Measurements from ENCODE around the gene HMCES.

Gene HMCES

GRCh38 chr3:129323651-129324294, 45.1 kb downstream of the HMCES start:
- TF ChIP-seq, protein P1, sequence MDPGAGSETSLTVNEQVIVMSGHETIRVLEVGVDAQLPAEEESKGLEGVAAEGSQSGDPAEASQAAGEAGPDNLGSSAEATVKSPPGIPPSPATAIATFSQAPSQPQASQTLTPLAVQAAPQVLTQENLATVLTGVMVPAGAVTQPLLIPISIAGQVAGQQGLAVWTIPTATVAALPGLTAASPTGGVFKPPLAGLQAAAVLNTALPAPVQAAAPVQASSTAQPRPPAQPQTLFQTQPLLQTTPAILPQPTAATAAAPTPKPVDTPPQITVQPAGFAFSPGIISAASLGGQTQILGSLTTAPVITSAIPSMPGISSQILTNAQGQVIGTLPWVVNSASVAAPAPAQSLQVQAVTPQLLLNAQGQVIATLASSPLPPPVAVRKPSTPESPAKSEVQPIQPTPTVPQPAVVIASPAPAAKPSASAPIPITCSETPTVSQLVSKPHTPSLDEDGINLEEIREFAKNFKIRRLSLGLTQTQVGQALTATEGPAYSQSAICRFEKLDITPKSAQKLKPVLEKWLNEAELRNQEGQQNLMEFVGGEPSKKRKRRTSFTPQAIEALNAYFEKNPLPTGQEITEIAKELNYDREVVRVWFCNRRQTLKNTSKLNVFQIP (CRISPR knock-in tag; IDR thresholded peaks at IDR 0.05; ENCODE audit: borderline replicate concordance, low read depth), result no peak
- no peak for TF ChIP-seq TOX (CRISPR knock-in tag; IDR thresholded peaks at IDR 0.05; ENCODE audit: borderline replicate concordance)
- no peak for TF ChIP-seq ISL1 (CRISPR knock-in tag; IDR thresholded peaks at IDR 0.05)
- TF ChIP-seq ZC3H10 (CRISPR knock-in tag; IDR thresholded peaks at IDR 0.05), result no peak
- no peak for TF ChIP-seq ZNF70 (CRISPR knock-in tag; IDR thresholded peaks at IDR 0.05)
- TF ChIP-seq ZNF565 (CRISPR knock-in tag; conservative IDR thresholded peaks at IDR 0.05; ENCODE audit: low read depth), result no peak
- TF ChIP-seq OSR1 (CRISPR knock-in tag; IDR thresholded peaks at IDR 0.05), result no peak
- TF ChIP-seq SNAI2 (CRISPR knock-in tag; IDR thresholded peaks at IDR 0.05), result no peak
- TF ChIP-seq ZNF8 (CRISPR knock-in tag; IDR thresholded peaks at IDR 0.05), result no peak
- TF ChIP-seq CSDC2 (CRISPR knock-in tag; IDR thresholded peaks at IDR 0.05), result no peak
- no peak for TF ChIP-seq CREB5 (CRISPR knock-in tag; IDR thresholded peaks at IDR 0.05; ENCODE audit: low read depth)
- no peak for TF ChIP-seq PATZ1 (CRISPR knock-in tag; IDR thresholded peaks at IDR 0.05; ENCODE audit: borderline replicate concordance)
- TF ChIP-seq PPARA (CRISPR knock-in tag; IDR thresholded peaks at IDR 0.05; ENCODE audit: borderline replicate concordance), result no peak
- no peak for TF ChIP-seq ARNTL (CRISPR knock-in tag; IDR thresholded peaks at IDR 0.05; ENCODE audit: borderline replicate concordance, low read depth)
- no peak for TF ChIP-seq RARB (CRISPR knock-in tag; IDR thresholded peaks at IDR 0.05)
- TF ChIP-seq ESRRG (CRISPR knock-in tag; IDR thresholded peaks at IDR 0.05), result no peak
- no peak for TF ChIP-seq ZFP3 (CRISPR knock-in tag; IDR thresholded peaks at IDR 0.05)
- TF ChIP-seq, protein P2, sequence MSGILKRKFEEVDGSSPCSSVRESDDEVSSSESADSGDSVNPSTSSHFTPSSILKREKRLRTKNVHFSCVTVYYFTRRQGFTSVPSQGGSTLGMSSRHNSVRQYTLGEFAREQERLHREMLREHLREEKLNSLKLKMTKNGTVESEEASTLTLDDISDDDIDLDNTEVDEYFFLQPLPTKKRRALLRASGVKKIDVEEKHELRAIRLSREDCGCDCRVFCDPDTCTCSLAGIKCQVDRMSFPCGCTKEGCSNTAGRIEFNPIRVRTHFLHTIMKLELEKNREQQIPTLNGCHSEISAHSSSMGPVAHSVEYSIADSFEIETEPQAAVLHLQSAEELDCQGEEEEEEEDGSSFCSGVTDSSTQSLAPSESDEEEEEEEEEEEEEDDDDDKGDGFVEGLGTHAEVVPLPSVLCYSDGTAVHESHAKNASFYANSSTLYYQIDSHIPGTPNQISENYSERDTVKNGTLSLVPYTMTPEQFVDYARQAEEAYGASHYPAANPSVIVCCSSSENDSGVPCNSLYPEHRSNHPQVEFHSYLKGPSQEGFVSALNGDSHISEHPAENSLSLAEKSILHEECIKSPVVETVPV (CRISPR knock-in tag; IDR thresholded peaks at IDR 0.05), result no peak
- ATAC-seq, result no peak; the same call in 2 of the 3 replicates

- ATAC-seq, result no peak
- TF ChIP-seq PATZ1 (CRISPR knock-in tag; IDR thresholded peaks at IDR 0.05; ENCODE audit: borderline replicate concordance) (no peak), ARNTL (CRISPR knock-in tag; IDR thresholded peaks at IDR 0.05; ENCODE audit: borderline replicate concordance, low read depth) (no peak), ZFP3 (CRISPR knock-in tag; IDR thresholded peaks at IDR 0.05) (no peak), SNAI2 (CRISPR knock-in tag; IDR thresholded peaks at IDR 0.05) (no peak), BACH2 (CRISPR knock-in tag; IDR thresholded peaks at IDR 0.05; ENCODE audit: borderline replicate concordance) (no peak), PPARA (CRISPR knock-in tag; IDR thresholded peaks at IDR 0.05; ENCODE audit: borderline replicate concordance) (no peak), CSDC2 (CRISPR knock-in tag; IDR thresholded peaks at IDR 0.05) (no peak), ISL1 (CRISPR knock-in tag; IDR thresholded peaks at IDR 0.05) (no peak), ZNF70 (CRISPR knock-in tag; IDR thresholded peaks at IDR 0.05) (no peak), GLIS3 (CRISPR knock-in tag; IDR thresholded peaks at IDR 0.05) (no peak), RARB (CRISPR knock-in tag; IDR thresholded peaks at IDR 0.05) (no peak)
- TF ChIP-seq, protein P2 (CRISPR knock-in tag; IDR thresholded peaks at IDR 0.05), result no peak
These were observed 46.2 kb downstream of the HMCES start for GRCh38 chr3:129324855-129325254.

Data from SK-N-SH treated with all-trans-retinoic acid at 6 μM for 48 hours (cell line).